ENCODE data around the gene GNB3. TPM values are rescaled to one million over a fixed set of nuclear protein-coding genes. Genes with fewer than 3 reads are reported as not detected.
"Not testable (repeated sequence)": the region's sequence is repeated elsewhere in the genome, so short reads cannot be mapped to it uniquely, and the experiment has no call there.

Gene GNB3
- total RNA-seq, 4 donors from 2014 or later: 0.17 to 1.2 (median 0.52) TPM; not detected in 1

DNA sequence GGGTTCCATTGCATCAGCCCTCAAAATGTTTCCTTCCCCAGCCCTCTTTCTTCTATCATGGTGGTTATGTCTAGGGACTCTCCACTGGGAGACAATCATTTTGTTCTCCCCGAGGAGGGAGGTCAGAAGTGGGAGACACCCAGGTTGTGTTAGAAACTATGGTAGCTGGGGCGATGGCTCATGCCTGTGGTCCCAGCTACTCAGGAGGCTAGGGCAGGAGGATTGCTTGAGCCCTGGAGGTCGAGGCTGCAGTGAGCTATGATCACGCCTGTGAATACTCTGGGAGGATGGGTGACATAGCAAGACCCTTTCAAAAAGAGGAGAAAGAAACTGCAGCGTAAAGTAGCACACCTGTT is 50.9 kb downstream of the GNB3 start:
- WGBS, 2 donors: 78 to 80% methylated on average over 5 of the region's 5 CpGs
- DNase-seq (ENCODE audit: low spot score in 2 of 2): no peak
- intact Hi-C loops (cut with DNase I; ENCODE audit: low total_unique reads): no loop called here
- TF ChIP-seq POLR2A (IDR thresholded peaks at IDR 0.05): no peak
- no peak overlapping the region for H3K4me3 ChIP-seq (ENCODE audit: low read depth, poor library complexity, severe bottlenecking)

GRCh38 chr12:6892683-6893082 is 52.0 kb downstream of the GNB3 start:
- WGBS, 2 donors: 90 to 92% methylated on average over 3 of the region's 3 CpGs
- DNase-seq (ENCODE audit: low spot score in 2 of 2); intact Hi-C loops (cut with DNase I; ENCODE audit: low total_unique reads); H3K4me3 ChIP-seq (ENCODE audit: low read depth, poor library complexity, severe bottlenecking): not testable (repeated sequence)

- intact Hi-C loops (cut with DNase I; ENCODE audit: low total_unique reads): no loop called here
- 90 to 91% methylated on average over 3 of the region's 3 CpGs for WGBS, 2 donors
- DNase-seq (ENCODE audit: low spot score in 2 of 2): no peak
- TF ChIP-seq POLR2A (IDR thresholded peaks at IDR 0.05): no peak
- TF ChIP-seq, protein P1, sequence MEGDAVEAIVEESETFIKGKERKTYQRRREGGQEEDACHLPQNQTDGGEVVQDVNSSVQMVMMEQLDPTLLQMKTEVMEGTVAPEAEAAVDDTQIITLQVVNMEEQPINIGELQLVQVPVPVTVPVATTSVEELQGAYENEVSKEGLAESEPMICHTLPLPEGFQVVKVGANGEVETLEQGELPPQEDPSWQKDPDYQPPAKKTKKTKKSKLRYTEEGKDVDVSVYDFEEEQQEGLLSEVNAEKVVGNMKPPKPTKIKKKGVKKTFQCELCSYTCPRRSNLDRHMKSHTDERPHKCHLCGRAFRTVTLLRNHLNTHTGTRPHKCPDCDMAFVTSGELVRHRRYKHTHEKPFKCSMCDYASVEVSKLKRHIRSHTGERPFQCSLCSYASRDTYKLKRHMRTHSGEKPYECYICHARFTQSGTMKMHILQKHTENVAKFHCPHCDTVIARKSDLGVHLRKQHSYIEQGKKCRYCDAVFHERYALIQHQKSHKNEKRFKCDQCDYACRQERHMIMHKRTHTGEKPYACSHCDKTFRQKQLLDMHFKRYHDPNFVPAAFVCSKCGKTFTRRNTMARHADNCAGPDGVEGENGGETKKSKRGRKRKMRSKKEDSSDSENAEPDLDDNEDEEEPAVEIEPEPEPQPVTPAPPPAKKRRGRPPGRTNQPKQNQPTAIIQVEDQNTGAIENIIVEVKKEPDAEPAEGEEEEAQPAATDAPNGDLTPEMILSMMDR (IDR thresholded peaks at IDR 0.05): no peak
- H3K4me3 ChIP-seq (ENCODE audit: low read depth, poor library complexity, severe bottlenecking): no peak overlapping the region
Observed at GRCh38 chr12:6894321-6894720, 53.6 kb downstream of the GNB3 start.

Other genes starting within 250 kb of the GNB3 start
- gene CHD4, start 233.5 kb upstream of the GNB3 start, total RNA-seq: 100 to 1,000 TPM; 167 to 235 (median 205) TPM
- gene LPAR5, start 205.0 kb upstream of the GNB3 start, total RNA-seq: 10 to 100 TPM; 11.0 to 16.4 (median 12.4) TPM
- gene ACRBP, start 193.5 kb upstream of the GNB3 start, total RNA-seq: 1 to 10 TPM in 2 of 4 donors, under 1 TPM in 2; 0.42 to 8.6 (median 0.76) TPM
- gene ING4, start 177.8 kb upstream of the GNB3 start, total RNA-seq: 10 to 100 TPM; 40.8 to 63.6 (median 56.0) TPM
- 10 to 100 TPM; 22.7 to 79.9 (median 33.7) TPM for gene ZNF384, start 151.6 kb upstream of the GNB3 start, total RNA-seq
- not detected for gene PIANP, start 140.1 kb upstream of the GNB3 start, total RNA-seq
- 10 to 100 TPM; 46.3 to 64.6 (median 56.6) TPM for gene COPS7A, start 116.9 kb upstream of the GNB3 start, total RNA-seq
- gene MLF2, start 87.8 kb upstream of the GNB3 start, total RNA-seq: 100 to 1,000 TPM; 140 to 196 (median 175) TPM
- gene PTMS, start 74.6 kb upstream of the GNB3 start, total RNA-seq: 100 to 1,000 TPM in 2 of 4 donors, 10 to 100 TPM in 2; 91.6 to 131 (median 114) TPM
- gene LAG3, start 68.4 kb upstream of the GNB3 start, total RNA-seq: 1 to 10 TPM in 1 of 4 donors, under 1 TPM in 1, not detected in 2; 0.52 to 1.1 TPM
- gene CD4, start 51.4 kb upstream of the GNB3 start, total RNA-seq: 1 to 10 TPM; 2.9 to 7.0 (median 3.6) TPM
- gene GPR162, start 19.1 kb upstream of the GNB3 start, total RNA-seq: 1 to 10 TPM in 2 of 4 donors, under 1 TPM in 1, not detected in 1; 0.65 to 1.4 (median 1.3) TPM
- 10 to 100 TPM in 2 of 4 donors, 1 to 10 TPM in 2; 8.8 to 18.2 (median 11.8) TPM for gene P3H3, start 12.5 kb upstream of the GNB3 start, total RNA-seq
- gene CDCA3, start 10.4 kb downstream of the GNB3 start, total RNA-seq: 1 to 10 TPM; 2.0 to 7.1 (median 2.9) TPM
- 10 to 100 TPM; 61.9 to 79.3 (median 72.5) TPM for gene USP5, start 11.2 kb downstream of the GNB3 start, total RNA-seq
- gene TPI1, start 26.6 kb downstream of the GNB3 start, total RNA-seq: 100 to 1,000 TPM; 265 to 558 (median 432) TPM
- gene SPSB2, start 32.4 kb downstream of the GNB3 start, total RNA-seq: 10 to 100 TPM in 3 of 4 donors, 1 to 10 TPM in 1; 6.8 to 14.7 (median 11.5) TPM
- 10 to 100 TPM in 1 of 4 donors, 1 to 10 TPM in 3; 6.4 to 11.5 (median 8.2) TPM for gene LRRC23, start 63.9 kb downstream of the GNB3 start, total RNA-seq
- 1 to 10 TPM; 3.6 to 7.9 (median 6.1) TPM for gene ENO2, start 73.7 kb downstream of the GNB3 start, total RNA-seq
- 100 to 1,000 TPM in 1 of 4 donors, 10 to 100 TPM in 3; 33.4 to 115 (median 64.0) TPM for gene ATN1, start 87.0 kb downstream of the GNB3 start, total RNA-seq
- not detected for gene RNU7-1, start 102.9 kb downstream of the GNB3 start, total RNA-seq
- 100 to 1,000 TPM; 341 to 526 (median 418) TPM for gene C12orf57, start 103.1 kb downstream of the GNB3 start, total RNA-seq
- 10 to 100 TPM; 31.8 to 44.5 (median 34.4) TPM for gene PTPN6, start 110.4 kb downstream of the GNB3 start, total RNA-seq
- gene PHB2, start 129.7 kb downstream of the GNB3 start, total RNA-seq: 100 to 1,000 TPM; 176 to 256 (median 221) TPM
- gene EMG1, start 130.0 kb downstream of the GNB3 start, total RNA-seq: 10 to 100 TPM; 31.7 to 43.1 (median 34.7) TPM
- gene LPCAT3, start 177.6 kb downstream of the GNB3 start, total RNA-seq: 10 to 100 TPM; 29.6 to 51.2 (median 48.4) TPM
- 100 to 1,000 TPM in 1 of 4 donors, 10 to 100 TPM in 3; 52.6 to 187 (median 59.3) TPM for gene C1S, start 219.8 kb downstream of the GNB3 start, total RNA-seq

Data from lower leg skin (tissue), 4 donors.